Uterus (tissue), 4 donors: Measurements from ENCODE around the gene SPTLC1. TPM values are rescaled to one million over a fixed set of nuclear protein-coding genes. Genes with fewer than 3 reads are reported as not detected.
"Not testable (repeated sequence)": the region's sequence is repeated elsewhere in the genome, so short reads cannot be mapped to it uniquely, and the experiment has no call there.

Experiments
- DNase-seq, 2 donors: peaks; one replicate each; pipeline ENCODE4 v3.0.0-alpha.2; 2019 to 2020
- H3K27ac ChIP-seq, 2 donors: fragments of 200-600 bp; sonication (generic); 1 replicate in 1 of 2; 2 replicates in 1 of 2; pipeline ENCODE4 v1.5.1; 2016 to 2018
- H3K27me3 ChIP-seq, 2 donors: fragments of 200-600 bp; sonication (generic); one replicate each; pipeline ENCODE4 v1.5.1; 2018 to 2019; ENCODE audit warnings: control low read depth in 1 of 2
- H3K36me3 ChIP-seq, 2 donors: fragments of 200-600 bp; sonication (generic); one replicate each; pipeline ENCODE4 v1.5.1; 2019; ENCODE audit warnings: control low read depth in 1 of 2
- H3K4me1 ChIP-seq, 2 donors: fragments of 200-600 bp; sonication (generic); one replicate each; pipeline ENCODE4 v1.5.1; 2018 to 2019; ENCODE audit warnings: control low read depth in 1 of 2
- H3K4me3 ChIP-seq, 2 donors: fragments of 200-600 bp; sonication (generic); 1 replicate in 1 of 2; 2 replicates in 1 of 2; pipeline ENCODE4 v1.5.1; 2018 to 2019; ENCODE audit warnings: mild to moderate bottlenecking in 1 of 2
- H3K9me3 ChIP-seq, 2 donors: fragments of 200-600 bp; sonication (generic); one replicate each; pipeline ENCODE4 v1.5.1; 2019; ENCODE audit warnings: control low read depth in 1 of 2
- POLR2A ChIP-seq, 2 donors: fragments of 450-650 bp; IDR thresholded peaks; one replicate each; pipeline ENCODE4 v1.6.1; 2016; ENCODE audit warnings: antibody characterized with exemption in 2 of 2, mild to moderate bottlenecking in 1 of 2, moderate library complexity in 1 of 2
- intact Hi-C: fragments of 100-400 bp; cut with DNase I; formaldehyde crosslinking; loops from one replicate; pipeline ENCODE4 v1.15.1; 2023; ENCODE audit warnings: low total_unique reads
- total RNA-seq, 4 donors: library from RNA; depleted of rRNA in 3 of 4; stranded (reverse); fragments of >200 nt in 3 of 4; gene quantifications; one replicate each; pipeline versions ENCODE4 v1.1.0 to v1.2.4, GENCODE V29; 2014 to 2023
- TF ChIP-seq, protein P1 (sequence below), 4 experiments: fragments of 200-600 bp in 2 of 4; fragments of 450-650 bp in 2 of 4; sonication (generic) in 2 of 4; IDR thresholded peaks; one replicate each; pipeline ENCODE4 v1.5.1; 2016 to 2019; ENCODE audit warnings: antibody characterized with exemption in 4 of 4, mild to moderate bottlenecking in 2 of 4, moderate library complexity in 1 of 4
- donor health status: DM: yes; HTN: yes; CAD: no.

SPTLC1 gene
- total RNA-seq, 4 donors from 2014 or later, result 42.9 to 153 (median 70.8) TPM

DNA sequence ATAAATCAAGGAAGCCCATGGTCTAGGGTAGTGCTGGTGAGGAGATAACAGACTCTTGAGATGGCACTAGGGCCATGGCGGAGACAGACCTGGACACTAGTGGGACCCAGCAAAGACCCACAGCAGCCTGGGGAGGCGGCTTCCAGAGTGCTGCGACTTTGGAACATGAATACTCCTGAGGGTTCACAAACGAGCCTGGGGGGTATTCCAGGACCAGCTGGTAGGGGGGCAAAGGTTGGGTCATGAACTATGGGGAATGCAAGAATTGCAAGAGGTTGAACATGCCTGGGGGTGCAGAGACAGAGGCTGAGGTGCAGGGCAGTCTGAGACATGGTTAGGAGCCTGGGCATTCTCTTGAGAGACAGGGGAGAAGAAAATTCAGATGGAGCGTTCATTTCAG is 43.8 kb upstream of the SPTLC1 start:
- H3K4me1 ChIP-seq, result no peaks in the 10 kb centered on the region
- H3K27me3 ChIP-seq, result no peaks in the 10 kb centered on the region
- no peaks in the 10 kb centered on the region for H3K9me3 ChIP-seq
- TF ChIP-seq POLR2A (IDR thresholded peaks at IDR 0.05), result no peak
- TF ChIP-seq, protein P1, sequence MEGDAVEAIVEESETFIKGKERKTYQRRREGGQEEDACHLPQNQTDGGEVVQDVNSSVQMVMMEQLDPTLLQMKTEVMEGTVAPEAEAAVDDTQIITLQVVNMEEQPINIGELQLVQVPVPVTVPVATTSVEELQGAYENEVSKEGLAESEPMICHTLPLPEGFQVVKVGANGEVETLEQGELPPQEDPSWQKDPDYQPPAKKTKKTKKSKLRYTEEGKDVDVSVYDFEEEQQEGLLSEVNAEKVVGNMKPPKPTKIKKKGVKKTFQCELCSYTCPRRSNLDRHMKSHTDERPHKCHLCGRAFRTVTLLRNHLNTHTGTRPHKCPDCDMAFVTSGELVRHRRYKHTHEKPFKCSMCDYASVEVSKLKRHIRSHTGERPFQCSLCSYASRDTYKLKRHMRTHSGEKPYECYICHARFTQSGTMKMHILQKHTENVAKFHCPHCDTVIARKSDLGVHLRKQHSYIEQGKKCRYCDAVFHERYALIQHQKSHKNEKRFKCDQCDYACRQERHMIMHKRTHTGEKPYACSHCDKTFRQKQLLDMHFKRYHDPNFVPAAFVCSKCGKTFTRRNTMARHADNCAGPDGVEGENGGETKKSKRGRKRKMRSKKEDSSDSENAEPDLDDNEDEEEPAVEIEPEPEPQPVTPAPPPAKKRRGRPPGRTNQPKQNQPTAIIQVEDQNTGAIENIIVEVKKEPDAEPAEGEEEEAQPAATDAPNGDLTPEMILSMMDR (IDR thresholded peaks at IDR 0.05), result no peak
- H3K36me3 ChIP-seq, result no peaks in the 10 kb centered on the region
- DNase-seq, result no peak
- no peak overlapping the region for H3K4me3 ChIP-seq
- no peak overlapping the region for H3K27ac ChIP-seq
- intact Hi-C loops, result no loop called here

DNA sequence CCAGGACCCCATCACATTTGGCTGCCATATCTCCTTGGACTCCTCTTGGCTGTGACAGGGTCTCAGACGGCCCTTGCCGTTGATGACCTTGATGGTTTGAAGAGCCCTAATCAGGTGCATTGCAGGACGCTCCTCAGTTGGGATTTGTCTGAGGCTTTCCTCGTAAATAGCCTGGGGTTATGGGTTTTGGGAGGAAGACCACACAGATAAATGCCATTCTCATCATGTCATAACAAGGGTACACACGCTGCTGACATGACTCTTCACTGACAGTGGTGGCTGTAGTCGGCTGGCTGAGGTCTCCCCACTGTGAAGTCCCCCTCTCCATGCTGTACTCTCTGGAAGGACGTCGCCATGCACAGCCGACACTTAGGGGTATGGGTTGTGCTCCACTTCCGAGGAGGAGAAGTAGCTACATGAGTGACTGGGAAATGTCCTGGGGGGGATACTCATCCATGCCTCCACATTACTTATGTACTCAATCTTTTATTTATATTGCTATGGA is 42.9 kb upstream of the SPTLC1 start:
- intact Hi-C loops, result no loop called here
- TF ChIP-seq, protein P1 (IDR thresholded peaks at IDR 0.05), result no peak
- no peak for TF ChIP-seq POLR2A (IDR thresholded peaks at IDR 0.05)
- H3K4me3 ChIP-seq, result no peak overlapping the region
- no peaks in the 10 kb centered on the region for H3K4me1 ChIP-seq
- H3K27me3 ChIP-seq, result no peaks in the 10 kb centered on the region
- no peak for DNase-seq
- H3K9me3 ChIP-seq, result no peaks in the 10 kb centered on the region
- H3K36me3 ChIP-seq, result no peaks in the 10 kb centered on the region
- no peak overlapping the region for H3K27ac ChIP-seq

DNA sequence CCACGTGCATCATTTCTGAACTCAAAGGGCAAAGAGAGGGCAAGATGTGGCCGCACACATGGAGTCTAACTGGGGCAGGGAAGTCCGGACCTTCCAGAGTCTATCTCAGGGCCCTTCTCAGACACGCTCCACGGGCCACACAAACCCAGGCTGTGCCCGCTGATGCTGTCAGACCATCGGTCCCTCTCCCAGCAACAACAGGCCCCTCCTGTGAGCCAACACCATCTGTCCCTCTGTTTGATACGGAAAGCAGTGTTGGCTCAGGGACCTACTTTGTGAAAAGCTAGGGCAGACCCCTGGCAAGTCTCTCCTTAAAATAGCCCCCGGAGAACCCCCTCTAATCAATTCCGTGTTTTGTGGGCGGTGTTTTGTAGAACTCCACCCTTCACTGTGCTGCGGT is 40.5 kb upstream of the SPTLC1 start:
- intact Hi-C loops, H3K9me3 ChIP-seq, DNase-seq, H3K27me3 ChIP-seq, H3K36me3 ChIP-seq, H3K4me3 ChIP-seq, H3K27ac ChIP-seq, H3K4me1 ChIP-seq: not testable (repeated sequence)

DNA sequence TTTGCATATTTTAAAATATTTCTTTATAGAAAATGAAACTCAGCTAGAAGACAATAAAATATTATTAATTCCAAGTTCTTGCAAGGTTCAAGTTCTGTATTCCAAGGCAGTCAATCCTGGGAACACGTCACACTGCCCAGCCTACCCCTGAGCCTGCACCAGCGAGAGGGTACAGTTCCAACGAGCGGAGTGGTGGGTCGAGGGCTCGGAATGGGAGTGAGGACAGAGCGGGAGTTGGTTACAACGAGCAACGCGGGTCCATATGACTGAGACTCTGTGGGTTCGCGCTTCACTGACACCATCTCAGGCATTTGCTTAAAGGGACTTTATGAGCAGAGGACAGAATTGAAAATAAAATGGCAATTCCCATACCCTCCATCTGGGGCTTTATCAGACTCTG is 40.0 kb upstream of the SPTLC1 start:
- TF ChIP-seq, protein P1 (IDR thresholded peaks at IDR 0.05), result no peak
- no peaks in the 10 kb centered on the region for H3K36me3 ChIP-seq
- H3K27me3 ChIP-seq, result no peaks in the 10 kb centered on the region
- H3K9me3 ChIP-seq, result no peaks in the 10 kb centered on the region
- intact Hi-C loops, result no loop called here
- H3K27ac ChIP-seq, result no peak overlapping the region
- H3K4me3 ChIP-seq, result no peak overlapping the region
- H3K4me1 ChIP-seq, result peaks cover 0 to 3% of the 10 kb centered on the region in 2 donors
- no peak for DNase-seq

DNA sequence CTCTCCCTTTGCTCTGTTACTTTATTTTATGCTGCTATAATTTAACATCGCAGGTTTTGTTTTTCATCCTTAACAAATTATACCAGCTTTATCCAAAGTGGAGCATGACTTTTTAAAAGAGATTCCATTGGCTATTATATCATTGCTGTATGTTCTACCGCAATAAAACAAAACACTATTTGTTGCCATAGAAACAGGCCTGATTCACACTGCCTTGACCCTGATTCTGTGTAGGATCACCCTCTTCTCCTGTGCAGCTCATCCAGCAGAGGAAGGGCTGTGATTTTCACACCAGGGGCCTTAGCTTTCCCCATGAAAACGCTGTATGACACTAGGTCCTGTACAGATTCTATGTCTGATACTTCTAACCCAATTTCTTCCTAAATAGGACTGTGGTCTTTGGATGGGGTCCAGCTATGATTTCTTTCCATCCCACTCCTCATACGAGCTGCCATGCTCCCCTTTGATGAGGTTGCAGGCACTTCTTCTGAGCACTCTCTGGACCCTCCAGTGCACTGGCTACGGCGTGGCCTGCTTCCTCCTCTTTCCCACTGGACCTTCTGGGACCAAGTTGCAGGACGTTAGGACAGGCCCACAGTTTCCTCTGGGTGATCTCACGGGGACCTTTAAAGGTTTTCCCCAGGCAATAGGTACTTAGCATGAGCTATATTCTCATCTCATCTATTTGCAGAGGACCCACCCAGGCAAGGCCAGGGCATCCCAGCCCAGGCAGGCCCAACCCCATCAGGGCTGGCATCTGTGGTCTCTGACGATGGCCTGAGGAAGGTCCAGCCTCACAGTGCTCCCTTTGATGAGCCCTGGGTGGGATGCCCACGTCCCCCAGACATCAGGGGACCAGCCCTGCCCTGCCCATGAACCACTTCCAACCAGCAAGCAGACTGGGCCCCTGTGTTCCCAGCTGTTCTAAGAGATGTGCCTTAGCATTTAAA is 38.5 kb upstream of the SPTLC1 start:
- H3K9me3 ChIP-seq, H3K4me1 ChIP-seq, H3K36me3 ChIP-seq, intact Hi-C loops, DNase-seq, H3K27me3 ChIP-seq, H3K4me3 ChIP-seq: not testable (repeated sequence)
- peak overlapping the region; percentile 75 to 81 for H3K27ac ChIP-seq

DNA sequence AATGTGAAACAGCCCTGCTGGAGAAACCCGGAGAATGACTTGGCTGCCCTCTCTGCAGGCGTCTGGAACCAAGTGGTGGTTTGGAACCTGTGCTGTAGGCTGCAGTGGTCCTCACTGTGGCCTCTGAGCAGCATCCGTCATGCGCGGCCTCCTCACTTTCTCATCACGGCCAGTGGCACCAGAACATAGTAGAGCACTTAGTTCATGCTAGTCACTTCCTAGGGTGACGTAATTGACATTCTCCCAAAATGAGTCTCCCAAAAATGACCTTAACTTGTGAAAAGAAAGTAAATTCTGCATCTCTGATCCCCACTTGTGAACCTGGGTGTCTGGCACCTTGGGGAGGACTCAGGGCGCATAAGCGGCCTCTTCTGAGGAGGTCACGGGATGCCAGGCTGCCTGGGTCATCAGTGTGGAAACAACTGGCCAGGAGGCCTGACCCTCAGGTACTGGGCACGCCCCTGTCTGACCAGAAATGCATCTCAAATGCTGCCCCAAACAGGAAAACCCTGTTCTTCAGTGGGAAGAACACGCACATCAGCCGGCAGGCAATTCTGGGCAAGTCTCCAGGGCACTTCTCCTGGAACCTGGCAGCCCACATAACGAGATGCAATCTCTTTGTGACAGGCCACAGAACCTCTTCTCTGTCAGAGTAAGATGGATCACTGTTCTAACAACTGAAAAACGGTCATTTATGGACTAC is 36.6 kb upstream of the SPTLC1 start:
- Histone ChIP-seq H3K27me3 (no peaks in the 10 kb centered on the region), H3K4me1 (peaks cover 0 to 3% of the 10 kb centered on the region in 2 donors), H3K27ac (peak overlapping the region; percentile 75 to 81), H3K36me3 (no peaks in the 10 kb centered on the region), H3K4me3 (no peak overlapping the region), H3K9me3 (no peaks in the 10 kb centered on the region)
- no peak for TF ChIP-seq POLR2A (IDR thresholded peaks at IDR 0.05)
- TF ChIP-seq, protein P1 (IDR thresholded peaks at IDR 0.05), result no peak
- intact Hi-C loops, result no loop called here
- DNase-seq, result peak; percentile 49 to 74

DNA sequence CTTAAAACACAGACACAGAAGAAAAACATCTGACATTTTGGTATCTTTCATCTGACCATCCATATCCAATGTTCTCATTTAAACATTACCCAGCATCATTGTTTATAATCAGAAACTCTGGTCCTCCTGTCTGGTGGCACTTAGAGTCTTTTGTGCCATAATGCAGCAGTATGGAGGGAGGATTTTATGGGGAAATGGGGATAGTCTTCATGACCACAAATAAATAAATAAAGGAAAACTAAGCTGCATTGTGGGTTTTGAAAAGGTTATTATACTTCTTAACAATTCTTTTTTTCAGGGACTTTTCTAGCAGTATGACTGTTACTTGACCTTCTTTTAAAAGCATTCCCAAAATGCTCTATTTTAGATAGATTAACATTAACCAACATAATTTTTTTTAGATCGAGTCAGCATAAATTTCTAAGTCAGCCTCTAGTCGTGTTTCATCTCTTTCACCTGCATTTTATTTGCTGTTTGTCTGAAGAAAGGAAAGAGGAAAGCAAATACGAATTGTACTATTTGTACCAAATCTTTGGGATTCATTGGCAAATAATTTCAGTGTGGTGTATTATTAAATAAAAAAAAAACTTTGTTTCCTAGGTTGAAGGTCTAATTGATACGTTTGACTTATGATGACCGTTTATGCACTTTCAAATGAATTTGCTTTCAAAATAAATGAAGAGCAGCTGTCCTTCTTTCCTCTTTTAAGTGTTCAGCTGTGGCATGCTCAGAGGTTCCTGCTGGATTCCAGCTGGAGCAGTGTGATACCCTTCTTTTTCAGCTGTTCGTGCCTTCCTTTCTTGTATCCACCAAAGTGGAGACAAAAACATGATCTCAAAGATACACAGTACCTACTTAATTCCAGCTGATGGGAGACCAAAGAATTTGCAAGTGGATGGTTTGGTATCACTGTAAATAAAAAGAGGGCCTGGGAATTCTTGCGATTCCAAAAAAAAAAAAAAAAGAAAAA is 35.6 kb upstream of the SPTLC1 start:
- peak overlapping the region; percentile 20 to 81 for H3K27ac ChIP-seq
- H3K27me3 ChIP-seq, H3K4me3 ChIP-seq, intact Hi-C loops, DNase-seq, H3K4me1 ChIP-seq, H3K36me3 ChIP-seq, H3K9me3 ChIP-seq: not testable (repeated sequence)
